HuH-7.5 (cell line): ENCODE results near the gene VSTM4.

Experiments used
- DNase-seq: peaks from one replicate; pipeline ENCODE4 v3.0.0; 2011; ENCODE audit warnings: low spot score

VSTM4 gene, protein sequence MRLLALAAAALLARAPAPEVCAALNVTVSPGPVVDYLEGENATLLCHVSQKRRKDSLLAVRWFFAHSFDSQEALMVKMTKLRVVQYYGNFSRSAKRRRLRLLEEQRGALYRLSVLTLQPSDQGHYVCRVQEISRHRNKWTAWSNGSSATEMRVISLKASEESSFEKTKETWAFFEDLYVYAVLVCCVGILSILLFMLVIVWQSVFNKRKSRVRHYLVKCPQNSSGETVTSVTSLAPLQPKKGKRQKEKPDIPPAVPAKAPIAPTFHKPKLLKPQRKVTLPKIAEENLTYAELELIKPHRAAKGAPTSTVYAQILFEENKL

DNA sequence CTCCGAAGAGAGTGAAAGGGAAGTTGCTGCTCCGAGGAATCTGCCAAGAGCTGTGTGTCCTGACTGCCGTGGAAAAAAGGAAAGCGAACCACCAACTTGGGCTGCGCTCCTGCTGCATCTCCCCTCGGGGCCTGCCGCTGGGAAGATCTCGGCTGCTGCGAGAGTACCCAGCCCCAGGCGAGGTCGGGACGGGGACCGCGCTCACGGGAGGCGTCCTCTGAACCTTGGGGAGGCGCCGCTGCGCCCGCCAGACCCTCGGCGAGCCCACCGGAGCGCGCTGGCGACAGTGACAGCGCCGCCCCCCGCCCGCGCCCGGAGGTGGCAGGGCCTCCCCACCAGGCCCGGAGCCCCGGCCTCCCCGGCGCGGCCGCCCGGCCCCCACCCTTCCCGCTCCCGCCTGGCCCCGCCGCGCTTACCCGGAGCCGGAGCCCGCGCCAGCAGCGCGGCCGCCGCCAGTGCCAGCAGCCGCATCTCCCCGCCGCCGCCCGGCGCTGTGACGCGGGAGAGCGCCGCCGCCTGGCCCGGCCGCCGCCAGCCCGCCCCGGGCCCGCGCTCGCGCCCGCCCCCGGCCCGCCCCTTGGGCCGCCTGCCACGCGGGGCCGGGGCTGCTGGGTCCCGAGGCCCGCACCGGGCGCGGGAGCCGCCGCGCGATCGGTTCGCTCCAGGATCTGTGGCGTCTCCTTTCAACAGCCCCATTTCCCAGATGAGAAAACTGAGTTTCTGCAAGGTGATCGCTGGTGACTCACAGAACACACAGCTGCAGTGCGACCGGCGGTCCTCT is at the start of gene VSTM4:
Gene VSTM4, minus strand, starts transcription at position 508 of the 781 bp plus-strand sequence. Its CDS starts 37 bp downstream, at position 471.
- DNase-seq: no peak

DNA sequence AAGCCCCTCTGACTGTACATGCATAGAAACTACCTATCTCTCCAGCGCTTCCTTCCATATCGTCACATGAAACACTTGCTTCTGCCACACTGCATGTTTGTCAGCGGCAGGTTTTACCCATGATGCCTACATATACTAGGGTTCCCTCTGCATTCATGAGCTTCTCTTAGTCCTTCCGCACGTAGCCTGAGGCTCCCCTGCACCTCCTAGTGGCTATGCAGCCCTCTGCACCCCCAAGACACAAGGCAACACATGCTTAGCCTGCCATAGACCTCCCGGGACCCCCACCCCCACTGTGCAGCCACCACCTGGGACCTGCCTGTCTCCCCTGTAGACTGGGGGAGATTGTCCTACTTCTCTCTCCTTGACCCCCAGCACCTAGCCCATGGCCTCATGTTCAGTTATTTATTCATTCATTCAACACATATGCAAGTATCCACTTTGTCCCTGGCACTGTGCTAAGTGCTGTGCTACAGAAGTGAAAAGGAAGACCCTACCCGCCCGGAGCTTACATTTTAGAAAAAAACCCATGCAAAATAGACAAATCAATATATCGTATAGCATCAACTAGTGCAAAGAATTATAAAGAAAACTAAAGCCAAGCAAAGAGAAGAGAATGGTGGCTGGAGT is 49.4 kb upstream of the VSTM4 start:
- peak; percentile 10 for DNase-seq

DNA sequence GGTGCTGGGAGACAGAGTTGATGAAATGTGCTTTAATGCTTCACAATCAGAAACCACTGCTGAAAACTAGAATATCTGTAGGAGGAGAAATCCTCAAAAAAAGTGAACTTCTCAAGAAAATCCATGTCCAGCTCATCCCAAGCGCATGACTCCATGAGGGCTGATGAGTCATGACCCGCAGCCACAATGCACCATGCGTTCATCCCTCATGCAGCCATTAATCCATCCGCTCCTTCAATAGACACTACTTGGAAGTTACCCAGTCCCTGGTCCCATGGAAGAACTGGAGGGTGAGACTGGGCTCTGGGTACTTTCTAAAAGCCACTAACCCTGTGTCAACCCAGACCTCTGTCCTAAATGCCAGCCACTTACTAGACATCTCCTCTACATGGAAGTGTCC is 48.4 kb upstream of the VSTM4 start:
- DNase-seq: no peak

DNA sequence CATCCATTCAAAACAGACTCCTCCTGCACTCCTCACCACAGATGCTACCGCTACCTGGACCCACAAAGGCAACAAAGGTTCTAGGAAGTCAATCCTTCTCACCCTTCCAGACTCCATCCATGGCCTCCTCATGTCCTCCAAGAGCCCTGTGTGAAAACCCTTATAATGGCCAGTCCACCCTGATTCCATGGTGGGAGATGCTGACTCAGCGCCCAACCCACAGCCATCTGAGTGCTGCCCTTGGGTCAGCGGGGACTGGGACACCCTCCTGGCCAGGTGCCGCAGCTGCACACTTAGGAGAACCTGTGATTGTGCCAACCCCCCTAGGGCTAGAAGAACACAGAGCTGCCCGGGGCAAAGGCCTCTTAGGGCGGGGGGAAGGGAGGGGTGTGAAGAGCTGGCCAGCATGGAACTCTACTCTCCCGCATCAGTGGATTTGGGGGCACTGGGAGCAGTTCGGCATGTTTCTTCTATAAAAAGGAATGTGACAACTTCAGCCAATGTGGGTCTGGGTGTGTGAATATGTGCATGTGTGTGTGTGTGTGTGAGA is 47.5 kb upstream of the VSTM4 start:
- DNase-seq: no peak

DNA sequence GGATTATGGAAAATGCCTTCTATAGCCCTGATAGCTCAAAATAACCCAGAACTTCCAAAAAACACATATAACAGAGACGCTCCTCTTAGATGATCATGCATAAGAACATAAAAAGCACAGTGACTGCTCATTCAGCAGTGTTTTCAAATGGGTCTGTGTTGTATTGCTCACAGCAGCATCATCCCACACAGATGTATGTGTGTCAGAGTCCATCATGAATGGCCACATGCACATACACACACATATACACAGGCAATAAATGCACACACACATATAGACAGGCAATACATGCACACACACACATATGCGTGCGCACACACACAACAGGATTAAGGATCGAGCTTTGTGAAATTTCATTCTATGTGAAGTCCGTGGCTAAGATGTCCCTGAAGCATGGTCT is 46.7 kb upstream of the VSTM4 start:
- DNase-seq: no peak

DNA sequence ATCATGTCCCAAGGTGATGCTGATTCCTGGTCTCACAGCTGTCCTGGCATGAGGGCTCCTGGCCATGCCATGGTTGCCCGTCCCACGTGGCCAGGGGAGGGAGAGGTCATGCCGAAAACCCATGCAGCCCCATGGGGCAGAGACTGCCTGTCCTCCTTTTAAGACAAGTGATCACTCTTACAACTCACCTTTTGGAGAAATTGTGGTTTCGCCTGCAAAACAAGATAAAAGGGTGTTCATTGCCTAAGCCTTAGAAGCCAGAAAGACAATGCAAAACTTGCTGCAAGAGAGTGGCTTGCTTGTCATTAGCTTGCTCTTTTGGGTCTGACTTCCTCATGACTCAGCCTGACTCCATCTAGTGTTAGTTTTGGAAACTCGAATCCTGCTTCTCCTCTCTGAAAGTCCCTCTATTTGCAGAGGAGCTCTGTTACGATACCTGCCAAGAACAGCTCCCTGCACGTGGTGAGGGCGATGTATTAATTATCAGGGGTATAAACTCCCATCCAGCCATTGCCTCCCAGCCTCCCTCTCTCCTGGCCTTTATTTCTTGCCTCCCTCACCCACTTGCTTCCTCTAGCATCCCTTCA is 46.2 kb upstream of the VSTM4 start:
- no peak for DNase-seq

DNA sequence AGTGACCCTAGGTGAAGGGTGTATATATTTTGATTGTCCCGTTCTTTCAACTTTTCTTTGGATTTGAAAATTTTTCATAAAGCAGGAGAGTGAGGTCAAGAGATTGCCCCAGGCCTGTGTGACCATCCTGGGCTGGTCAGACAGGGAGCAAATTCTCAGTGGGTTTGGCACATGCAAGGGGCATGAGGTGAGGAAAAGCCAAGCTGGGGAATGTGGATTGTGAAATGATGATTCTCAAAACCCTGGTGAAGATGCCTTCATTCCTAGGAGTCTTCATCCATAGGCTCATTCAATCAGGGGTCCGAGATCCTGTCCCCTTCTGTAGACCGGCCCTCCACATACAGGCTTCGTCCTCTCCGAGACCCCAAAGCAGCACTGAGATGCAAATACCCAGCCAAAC is 45.5 kb upstream of the VSTM4 start:
- DNase-seq: no peak

DNA sequence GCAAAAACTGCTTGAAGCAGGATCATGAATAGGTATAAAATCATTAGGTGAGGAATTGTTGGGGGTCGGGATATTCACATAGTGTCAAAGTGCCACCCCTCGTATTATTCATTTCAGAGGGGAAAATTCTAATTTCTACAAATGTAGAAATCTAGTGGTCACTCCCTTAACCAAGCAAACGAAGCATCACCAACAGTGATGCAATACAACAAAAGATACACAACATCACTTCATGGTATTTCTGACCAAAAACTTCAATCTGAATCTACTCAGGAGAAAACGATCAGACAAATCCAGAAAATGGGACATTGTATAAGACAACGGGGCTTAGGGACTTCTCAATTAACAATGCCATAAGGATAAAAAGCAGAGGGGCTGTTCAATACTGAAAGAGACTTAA is 44.8 kb upstream of the VSTM4 start:
- no peak for DNase-seq

DNA sequence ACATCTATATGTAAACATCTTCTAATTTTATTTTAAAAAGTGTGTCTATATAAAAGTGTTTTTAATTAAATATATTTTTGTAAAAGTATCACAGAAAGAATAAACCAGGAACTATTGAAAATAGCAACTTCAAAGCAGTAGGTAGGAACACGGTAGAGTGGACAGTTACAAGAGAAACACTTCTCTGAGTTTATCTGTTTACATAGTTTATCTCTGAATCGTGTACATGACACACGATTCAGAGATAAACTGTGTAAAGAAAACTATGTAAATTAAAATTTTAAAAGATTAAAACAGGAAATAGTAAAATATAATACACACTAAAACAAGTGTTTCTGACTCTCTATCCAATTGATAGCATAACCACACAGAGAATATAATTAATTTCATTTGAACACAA is 43.6 kb upstream of the VSTM4 start:
- DNase-seq: no peak

DNA sequence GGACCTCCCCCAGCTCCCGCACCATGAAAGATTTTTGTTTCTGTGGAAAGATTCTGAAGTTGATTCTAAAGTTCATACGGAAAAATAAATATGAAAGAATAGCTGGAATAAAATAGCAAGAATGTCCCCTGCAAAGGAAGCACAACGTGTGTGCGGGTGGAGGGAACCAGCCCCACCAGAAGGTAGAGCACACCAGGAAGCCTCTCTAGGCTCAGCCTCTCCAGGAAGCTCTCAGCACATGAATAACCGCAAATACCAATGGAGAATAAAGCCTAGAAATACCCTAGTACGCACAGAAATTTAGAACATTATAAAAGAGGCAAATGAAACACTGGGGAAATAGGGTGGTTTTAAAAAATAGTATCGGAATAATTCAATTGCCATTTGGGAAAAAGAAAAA is 43.1 kb upstream of the VSTM4 start:
- DNase-seq: no peak

DNA sequence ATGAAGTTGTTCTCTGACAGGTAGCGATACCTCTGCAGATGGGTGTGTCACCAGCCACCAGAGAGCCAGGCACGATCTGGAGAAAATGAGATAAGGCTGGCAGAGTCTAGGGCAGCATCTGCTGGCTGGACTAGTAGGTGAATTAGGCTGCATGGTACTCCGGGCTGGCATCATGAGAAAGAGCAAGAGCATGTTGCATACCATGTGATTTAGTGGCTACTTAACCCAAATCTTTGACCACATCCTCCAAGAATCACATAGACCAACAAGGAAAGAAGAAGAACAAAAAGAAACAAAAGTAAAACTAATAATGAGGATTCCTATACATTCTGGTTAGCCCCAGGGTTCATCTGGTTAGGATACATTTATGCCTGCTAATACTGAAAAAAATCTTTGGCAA is 41.9 kb upstream of the VSTM4 start:
- DNase-seq: no peak

DNA sequence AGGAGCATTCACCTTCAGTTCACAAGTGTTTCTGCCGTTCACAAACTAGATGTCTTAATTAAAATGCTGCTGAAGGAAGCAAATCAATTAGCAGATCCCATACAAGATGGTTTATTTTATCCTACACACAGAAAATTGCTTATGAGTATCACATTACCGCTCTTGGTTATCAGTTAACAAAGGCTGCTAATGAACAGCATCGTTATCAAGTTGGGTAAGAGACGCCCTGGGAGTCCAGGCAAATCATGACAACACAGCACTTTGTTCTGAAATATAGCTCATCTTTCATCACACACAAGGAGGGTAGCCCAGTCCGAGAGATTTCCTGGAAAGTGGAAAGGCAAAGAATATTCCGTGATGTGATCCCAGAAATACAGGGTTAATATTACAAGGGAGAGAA is 39.3 kb upstream of the VSTM4 start:
- no peak for DNase-seq

DNA sequence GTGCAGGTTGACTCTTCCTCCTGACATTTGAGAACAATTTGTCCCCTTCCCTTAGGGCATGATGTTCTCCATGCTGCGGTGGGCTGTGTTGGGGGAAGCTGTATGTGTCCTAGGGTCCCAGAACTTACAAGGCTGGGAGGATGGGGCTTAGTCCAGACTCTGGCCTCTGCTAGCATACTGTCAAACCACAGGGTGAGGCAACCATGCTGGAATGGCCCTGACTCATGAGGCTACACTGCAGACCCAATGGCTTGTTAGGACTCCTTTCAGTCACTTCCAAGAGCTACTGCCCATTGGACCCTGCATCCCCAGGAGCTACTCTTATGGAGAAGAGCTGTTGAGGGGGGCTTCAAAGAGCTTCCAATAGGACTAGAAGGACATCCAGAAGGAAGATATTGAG is 38.6 kb upstream of the VSTM4 start:
- DNase-seq: no peak

DNA sequence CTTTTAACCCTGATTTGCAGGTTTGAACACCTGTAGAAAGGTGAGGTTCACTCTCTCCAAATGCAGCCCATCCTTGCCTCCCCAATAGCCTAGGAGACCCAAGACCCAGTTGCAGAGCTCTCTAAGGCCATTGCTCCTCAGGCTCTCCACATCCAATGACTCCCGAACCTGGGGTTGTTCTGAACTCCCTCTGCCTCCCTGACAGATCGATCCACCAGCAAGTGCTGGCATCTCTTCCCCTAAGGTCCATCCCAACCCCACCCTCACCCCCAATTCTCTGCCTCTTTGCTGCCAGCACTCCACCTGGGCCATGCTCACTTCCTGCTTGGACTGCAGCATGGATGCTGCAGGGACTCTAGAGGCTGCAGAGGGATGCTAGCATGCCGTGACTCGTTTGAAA is 37.8 kb upstream of the VSTM4 start:
- no peak for DNase-seq

DNA sequence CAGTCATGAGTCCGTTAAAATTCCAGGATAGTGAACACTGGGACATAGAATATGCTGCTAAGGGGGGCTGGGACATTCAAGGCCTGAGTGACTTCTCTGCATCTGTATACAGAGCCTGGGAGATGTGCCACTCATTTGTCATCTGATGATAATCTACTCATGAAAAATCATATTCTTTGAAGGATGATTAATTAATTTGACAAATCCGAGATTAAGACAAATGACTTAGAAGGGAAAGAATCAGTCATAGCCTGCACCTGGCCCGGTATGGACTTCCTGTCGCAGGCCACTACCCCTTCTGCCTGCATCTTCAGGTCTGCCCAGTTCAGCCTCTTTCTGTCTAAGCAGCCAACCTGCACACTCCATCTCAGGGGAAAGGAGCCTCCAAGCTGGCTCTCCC is 37.3 kb upstream of the VSTM4 start:
- DNase-seq: no peak

DNA sequence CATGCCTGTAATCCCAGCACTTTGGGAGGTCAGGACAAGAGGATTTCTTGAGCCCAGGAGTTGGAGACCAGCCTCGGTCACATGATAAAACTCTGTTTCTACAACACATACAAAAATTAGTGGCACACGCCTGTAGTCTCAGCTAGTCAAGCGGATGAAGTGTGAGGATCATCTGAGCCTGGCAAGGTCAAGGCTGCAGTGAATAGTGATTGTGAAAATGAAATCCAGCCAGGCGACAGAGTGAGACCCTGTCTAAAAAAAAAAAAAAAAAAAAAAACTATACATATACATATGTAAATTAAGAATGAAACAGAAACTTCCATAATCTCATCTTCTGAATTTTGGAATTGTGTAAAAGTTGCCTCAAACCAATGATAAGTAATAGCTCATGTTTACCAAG is 36.7 kb upstream of the VSTM4 start:
- DNase-seq: no peak

DNA sequence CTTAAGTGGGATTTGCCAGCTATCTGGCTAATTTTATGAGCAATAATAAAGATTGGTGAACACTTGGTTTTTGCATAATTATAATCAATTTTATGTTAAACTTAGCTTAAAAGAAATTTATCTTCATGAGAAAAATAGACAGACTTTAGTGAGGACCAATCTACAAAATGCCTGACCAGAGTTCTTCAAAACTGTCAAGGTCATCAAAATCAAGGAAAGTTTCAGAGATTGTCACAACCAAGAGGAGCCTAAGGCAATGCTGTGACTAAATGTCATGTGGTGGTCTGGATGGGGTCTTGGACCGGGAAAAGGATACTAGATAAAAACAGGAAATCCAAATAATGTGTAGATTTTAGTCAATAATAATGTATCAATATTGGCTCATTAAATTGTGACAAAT is 36.2 kb upstream of the VSTM4 start:
- no peak for DNase-seq

DNA sequence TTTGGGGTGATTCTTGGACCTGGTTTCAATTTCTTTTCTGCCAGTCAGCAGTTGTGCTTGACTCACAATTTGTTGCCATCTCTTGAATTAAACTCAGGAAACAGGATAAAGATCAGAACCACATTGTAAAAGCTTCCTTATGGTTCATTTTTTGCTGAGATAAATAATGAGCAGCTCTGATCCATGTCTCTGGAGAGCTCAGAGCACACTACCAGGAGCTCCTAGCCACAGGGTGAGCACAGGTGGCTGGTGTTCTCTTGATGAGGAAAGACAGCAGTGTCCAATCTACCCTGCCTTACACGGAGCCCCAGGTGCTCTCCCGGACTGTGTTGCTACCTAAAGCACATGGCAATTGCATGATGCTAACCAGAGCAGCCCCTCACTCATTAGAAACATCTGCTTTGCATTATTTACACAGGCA is 35.7 kb upstream of the VSTM4 start:
- no peak for DNase-seq

DNA sequence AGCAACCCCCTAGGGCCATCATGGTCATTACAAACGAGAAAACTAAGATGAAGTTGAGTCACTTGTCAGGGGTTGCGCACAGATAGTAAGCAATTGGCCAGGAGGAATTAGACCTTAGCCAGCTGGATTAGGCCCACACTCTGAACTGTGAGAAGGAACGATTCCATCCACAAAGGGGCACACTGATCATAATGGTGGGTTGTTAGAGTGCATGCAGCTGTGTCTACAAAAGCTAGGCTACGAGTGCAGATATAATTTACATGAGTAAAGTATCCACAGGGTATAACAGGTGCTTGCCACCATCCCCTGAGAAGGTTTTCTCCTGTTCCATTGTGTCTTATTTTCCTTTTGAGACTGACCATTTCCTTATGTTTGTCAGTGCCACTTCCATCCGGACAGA is 35.1 kb upstream of the VSTM4 start:
- no peak for DNase-seq

DNA sequence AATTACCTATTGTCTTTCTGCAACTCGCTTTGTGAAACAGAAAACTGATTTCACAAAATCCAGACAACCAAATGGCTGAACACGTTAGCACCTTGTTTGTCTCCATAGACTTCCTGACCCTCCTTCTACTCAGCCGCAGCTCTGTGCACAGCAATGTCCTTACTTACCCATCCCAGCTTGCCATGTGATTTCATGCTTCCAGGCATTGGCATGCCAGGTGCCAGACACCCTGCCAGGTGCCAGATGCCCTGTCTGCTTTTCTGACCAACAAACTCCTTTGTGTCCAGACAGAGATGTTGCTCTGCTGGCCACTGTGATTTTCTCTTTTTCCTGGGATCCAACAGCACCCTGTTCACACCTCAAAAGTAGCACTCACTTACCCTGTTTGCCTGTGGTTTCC is 34.6 kb upstream of the VSTM4 start:
- DNase-seq: no peak

DNA sequence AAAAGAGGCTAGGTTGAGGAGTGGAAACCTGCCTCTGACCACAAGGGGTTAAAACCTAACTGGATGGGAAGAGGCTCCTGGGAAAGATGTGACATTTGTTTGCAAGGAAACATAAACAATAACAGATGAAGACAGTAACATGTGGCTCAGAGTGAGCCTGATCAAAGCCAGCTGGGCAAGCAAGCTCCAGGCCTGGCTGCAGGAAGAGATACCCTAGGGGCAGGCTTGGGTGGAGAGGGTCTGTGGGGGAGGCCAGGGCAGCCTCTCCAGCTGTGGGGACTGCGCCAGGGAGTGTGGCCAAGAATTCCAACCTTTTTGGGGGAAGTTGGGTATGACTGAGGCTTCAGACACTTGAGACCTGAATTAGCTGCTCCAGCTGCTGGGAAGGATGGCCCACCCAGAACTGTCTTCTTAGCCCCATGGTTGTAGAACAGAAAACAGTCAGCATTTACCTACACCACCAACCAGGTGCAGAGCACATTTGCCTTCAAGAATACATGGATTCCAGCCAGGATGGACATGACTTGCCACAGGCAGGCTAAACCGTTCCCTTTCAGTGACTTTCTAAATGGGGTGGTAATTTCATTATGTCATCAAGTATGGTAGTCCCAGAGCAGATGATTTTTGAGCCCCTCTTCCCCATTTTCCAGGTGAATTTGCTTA is 28.9 kb upstream of the VSTM4 start:
- no peak for DNase-seq

DNA sequence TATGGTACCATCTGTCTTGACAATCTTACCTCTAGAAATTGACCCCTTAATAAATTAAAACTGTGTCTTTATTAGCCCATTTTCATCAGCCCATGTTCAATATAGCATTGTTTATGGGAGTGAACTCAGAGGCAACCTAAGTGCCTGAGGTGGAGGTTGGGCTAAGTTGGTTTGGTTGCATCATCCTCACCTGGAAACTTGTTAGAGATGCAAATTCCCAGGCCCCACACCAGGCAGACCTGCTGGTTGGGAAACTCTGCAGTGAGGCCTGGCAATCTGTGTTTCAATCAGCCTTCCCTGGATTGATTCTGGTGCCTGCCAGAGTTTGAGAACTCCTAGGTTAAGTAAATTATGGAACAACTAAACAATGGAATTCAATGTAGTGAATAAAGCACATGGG is 27.9 kb upstream of the VSTM4 start:
- DNase-seq: no peak
